HEK293 (cell line): ENCODE results near the gene DDX53.

Source experiments
- CTCF ChIA-PET: fragments of 350-600 bp; formaldehyde crosslinking; extraction: SDS; loops from one replicate; lab custom pipeline; 2021; ENCODE audit warnings: antibody characterized with exemption; lab: Yijun Ruan, JAX
- POLR2A ChIA-PET: fragments of 300-600 bp; formaldehyde crosslinking; extraction: SDS; loops from one replicate; lab custom pipeline; 2020; ENCODE audit warnings: antibody characterized with exemption, inconsistent platforms; lab: Yijun Ruan, JAX
- H3K27ac ChIP-seq: fragments of 200-500 bp; sonication (Bioruptor generic); 2 replicates; pipeline ENCODE4 v1.5.1; 2014; ENCODE audit warnings: low read depth, low read length, control low read depth, inconsistent platforms; ENCODE audit errors: extremely low read depth
- H3K36me3 ChIP-seq, 2 experiments: fragments of 200-500 bp in 1 of 2; sonication (Bioruptor generic) in 1 of 2; 1 replicate in 1 of 2; 2 replicates in 1 of 2; pipeline ENCODE4 v1.5.1; 2014 to 2017; ENCODE audit warnings: inconsistent platforms in 2 of 2, low read length in 2 of 2; ENCODE audit not compliant: control insufficient read depth in 2 of 2, insufficient read depth in 1 of 2
- H3K4me1 ChIP-seq: fragments of 200-500 bp; sonication (Bioruptor generic); 2 replicates; pipeline ENCODE4 v1.5.1; 2014; ENCODE audit warnings: mild to moderate bottlenecking, low read length, inconsistent platforms; ENCODE audit not compliant: control insufficient read depth, insufficient read depth
- H3K4me3 ChIP-seq: 2 replicates; pipeline ENCODE4 v1.5.1; 2011; ENCODE audit warnings: low read depth, mild to moderate bottlenecking, control low read depth, low read length, moderate library complexity
- H3K9me3 ChIP-seq: fragments of 200-500 bp; sonication (Bioruptor generic); 2 replicates; pipeline ENCODE4 v1.5.1; 2014; ENCODE audit warnings: low read depth, low read length, inconsistent platforms; ENCODE audit not compliant: control insufficient read depth, insufficient read depth
- BCL11B ChIP-seq: fragments of 450-650 bp; formaldehyde crosslinking; IDR thresholded peaks from 2 replicates; pipeline ENCODE4 v1.5.1; 2016; ENCODE audit warnings: low read depth, missing biosample characterization, missing genetic modification characterization
- FEZF1 ChIP-seq: fragments of 450-650 bp; formaldehyde crosslinking; IDR thresholded peaks from 2 replicates; pipeline ENCODE4 v1.5.1; 2016; ENCODE audit warnings: missing biosample characterization, missing genetic modification characterization
- GLI4 ChIP-seq: fragments of 450-650 bp; formaldehyde crosslinking; IDR thresholded peaks from 2 replicates; pipeline ENCODE4 v1.5.1; 2016; ENCODE audit warnings: missing biosample characterization, missing genetic modification characterization
- KLF7 ChIP-seq: fragments of 450-650 bp; formaldehyde crosslinking; IDR thresholded peaks from 2 replicates; pipeline ENCODE4 v1.5.1; 2016; ENCODE audit warnings: missing biosample characterization, missing genetic modification characterization, borderline replicate concordance
- REPIN1 ChIP-seq: fragments of 450-650 bp; formaldehyde crosslinking; IDR thresholded peaks from 2 replicates; pipeline ENCODE4 v1.5.1; 2017; ENCODE audit warnings: missing biosample characterization, missing genetic modification characterization, low read depth
- TRIM28 ChIP-seq: IDR thresholded peaks from 2 replicates; pipeline ENCODE4 v1.6.1; 2011; ENCODE audit warnings: low read length, control low read depth, borderline replicate concordance
- WT1 ChIP-seq: fragments of 450-650 bp; formaldehyde crosslinking; IDR thresholded peaks from 2 replicates; pipeline ENCODE4 v1.5.1; 2016; ENCODE audit warnings: missing biosample characterization, missing genetic modification characterization
- ZBTB1 ChIP-seq: fragments of 450-650 bp; formaldehyde crosslinking; IDR thresholded peaks from 2 replicates; pipeline ENCODE4 v1.5.1; 2016; ENCODE audit warnings: missing biosample characterization, missing genetic modification characterization
- ZBTB17 ChIP-seq: fragments of 450-650 bp; formaldehyde crosslinking; IDR thresholded peaks from 2 replicates; pipeline ENCODE4 v1.5.1; 2016; ENCODE audit warnings: missing biosample characterization, missing genetic modification characterization
- ZBTB21 ChIP-seq: fragments of 450-650 bp; formaldehyde crosslinking; IDR thresholded peaks from 2 replicates; pipeline ENCODE4 v1.5.1; 2017; ENCODE audit warnings: missing biosample characterization, missing genetic modification characterization
- ZEB2 ChIP-seq: fragments of 450-650 bp; formaldehyde crosslinking; IDR thresholded peaks from 2 replicates; pipeline ENCODE4 v1.5.1; 2016; ENCODE audit warnings: missing biosample characterization, missing genetic modification characterization
- ZNF140 ChIP-seq: fragments of 450-650 bp; formaldehyde crosslinking; IDR thresholded peaks from 2 replicates; pipeline ENCODE4 v1.5.1; 2016; ENCODE audit warnings: missing biosample characterization, missing genetic modification characterization
- ZNF16 ChIP-seq: fragments of 450-650 bp; formaldehyde crosslinking; IDR thresholded peaks from 2 replicates; pipeline ENCODE4 v1.5.1; 2016; ENCODE audit warnings: low read depth, missing biosample characterization, missing genetic modification characterization
- ZNF311 ChIP-seq: fragments of 450-650 bp; formaldehyde crosslinking; IDR thresholded peaks from 2 replicates; pipeline ENCODE4 v1.5.1; 2017; ENCODE audit warnings: missing biosample characterization, missing genetic modification characterization, borderline replicate concordance
- ZNF530 ChIP-seq: fragments of 450-650 bp; formaldehyde crosslinking; IDR thresholded peaks from 2 replicates; pipeline ENCODE4 v1.5.1; 2016; ENCODE audit warnings: low read depth, missing biosample characterization, missing genetic modification characterization
- ZNF544 ChIP-seq: fragments of 450-650 bp; formaldehyde crosslinking; IDR thresholded peaks from 2 replicates; pipeline ENCODE4 v1.5.0; 2017; ENCODE audit warnings: missing biosample characterization, missing genetic modification characterization
- ZNF571 ChIP-seq: fragments of 450-650 bp; formaldehyde crosslinking; IDR thresholded peaks from 2 replicates; pipeline ENCODE4 v1.5.0; 2017; ENCODE audit warnings: missing biosample characterization, missing genetic modification characterization
- ZNF596 ChIP-seq: fragments of 450-650 bp; IDR thresholded peaks from 2 replicates; pipeline ENCODE4 v1.5.0; 2018; ENCODE audit warnings: missing biosample characterization, mild to moderate bottlenecking, missing genetic modification characterization, moderate library complexity
- ZNF623 ChIP-seq: fragments of 450-650 bp; formaldehyde crosslinking; IDR thresholded peaks from 2 replicates; pipeline ENCODE4 v1.5.1; 2016; ENCODE audit warnings: missing biosample characterization, missing genetic modification characterization
- ZNF658 ChIP-seq: fragments of 450-650 bp; formaldehyde crosslinking; IDR thresholded peaks from 2 replicates; pipeline ENCODE4; 2016; ENCODE audit warnings: missing biosample characterization, missing genetic modification characterization
- ZNF670 ChIP-seq: fragments of 450-650 bp; formaldehyde crosslinking; IDR thresholded peaks from 2 replicates; pipeline ENCODE4 v1.5.1; 2016; ENCODE audit warnings: missing biosample characterization, missing genetic modification characterization, low read depth
- ZNF701 ChIP-seq: fragments of 450-650 bp; formaldehyde crosslinking; IDR thresholded peaks from 2 replicates; pipeline ENCODE4 v1.5.1; 2016; ENCODE audit warnings: missing biosample characterization, missing genetic modification characterization
- ZNF776 ChIP-seq: fragments of 450-650 bp; formaldehyde crosslinking; IDR thresholded peaks from 2 replicates; pipeline ENCODE4 v1.5.0; 2017; ENCODE audit warnings: missing biosample characterization, missing genetic modification characterization, borderline replicate concordance
- TF ChIP-seq, protein P1 (sequence below): fragments of 450-650 bp; formaldehyde crosslinking; IDR thresholded peaks from 2 replicates; pipeline ENCODE4 v1.5.1; 2016; ENCODE audit warnings: missing biosample characterization, missing genetic modification characterization
- TF ChIP-seq, protein P2 (sequence below): fragments of 450-650 bp; formaldehyde crosslinking; IDR thresholded peaks from 2 replicates; pipeline ENCODE4 v1.5.1; 2017; ENCODE audit warnings: missing biosample characterization, missing genetic modification characterization
- TF ChIP-seq, protein P3 (sequence below): fragments of 450-650 bp; formaldehyde crosslinking; IDR thresholded peaks from 2 replicates; pipeline ENCODE4 v1.5.1; 2016; ENCODE audit warnings: missing biosample characterization, missing genetic modification characterization

The DDX53 gene

DNA sequence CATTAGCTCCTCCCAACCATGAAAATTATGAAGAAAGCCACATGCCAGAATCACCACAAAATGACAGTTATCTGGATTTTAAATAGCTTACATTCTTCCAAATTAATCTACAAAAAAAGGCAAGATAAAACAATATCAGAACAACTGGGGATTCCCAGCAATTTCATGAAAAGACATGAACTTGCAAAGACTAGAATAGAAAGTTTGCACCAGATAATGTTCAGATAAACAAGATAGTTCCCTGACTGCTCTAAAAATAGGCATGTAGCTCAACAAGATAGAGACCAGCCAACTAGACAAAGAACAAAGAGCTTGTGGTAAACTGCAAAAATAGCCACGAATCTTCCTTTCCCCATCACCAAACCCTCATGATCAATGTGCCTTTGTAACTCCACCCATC, 30.3 kb upstream of the DDX53 start:
- TF ChIP-seq ZBTB17 (tag by site-specific recombination): no peak
- no peak for TF ChIP-seq ZNF670
- no peak for TF ChIP-seq ZNF140 (tag by site-specific recombination)
- no peak for TF ChIP-seq ZNF776 (tag by site-specific recombination)
- no peak for TF ChIP-seq GLI4 (tag by site-specific recombination)
- TF ChIP-seq, protein P1, sequence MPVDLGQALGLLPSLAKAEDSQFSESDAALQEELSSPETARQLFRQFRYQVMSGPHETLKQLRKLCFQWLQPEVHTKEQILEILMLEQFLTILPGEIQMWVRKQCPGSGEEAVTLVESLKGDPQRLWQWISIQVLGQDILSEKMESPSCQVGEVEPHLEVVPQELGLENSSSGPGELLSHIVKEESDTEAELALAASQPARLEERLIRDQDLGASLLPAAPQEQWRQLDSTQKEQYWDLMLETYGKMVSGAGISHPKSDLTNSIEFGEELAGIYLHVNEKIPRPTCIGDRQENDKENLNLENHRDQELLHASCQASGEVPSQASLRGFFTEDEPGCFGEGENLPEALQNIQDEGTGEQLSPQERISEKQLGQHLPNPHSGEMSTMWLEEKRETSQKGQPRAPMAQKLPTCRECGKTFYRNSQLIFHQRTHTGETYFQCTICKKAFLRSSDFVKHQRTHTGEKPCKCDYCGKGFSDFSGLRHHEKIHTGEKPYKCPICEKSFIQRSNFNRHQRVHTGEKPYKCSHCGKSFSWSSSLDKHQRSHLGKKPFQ (tag by site-specific recombination): no peak
- TF ChIP-seq ZNF571 (tag by site-specific recombination): no peak
- TF ChIP-seq WT1 (tag by site-specific recombination): no peak
- ChIA-PET CTCF (no interaction called here), POLR2A (no interaction called here)
- no peaks in the 10 kb centered on the region for H3K36me3 ChIP-seq
- no peaks in the 10 kb centered on the region for H3K9me3 ChIP-seq
- H3K4me1 ChIP-seq: no peaks in the 10 kb centered on the region
- H3K27ac ChIP-seq: no peak overlapping the region
- no peak overlapping the region for H3K4me3 ChIP-seq

DNA sequence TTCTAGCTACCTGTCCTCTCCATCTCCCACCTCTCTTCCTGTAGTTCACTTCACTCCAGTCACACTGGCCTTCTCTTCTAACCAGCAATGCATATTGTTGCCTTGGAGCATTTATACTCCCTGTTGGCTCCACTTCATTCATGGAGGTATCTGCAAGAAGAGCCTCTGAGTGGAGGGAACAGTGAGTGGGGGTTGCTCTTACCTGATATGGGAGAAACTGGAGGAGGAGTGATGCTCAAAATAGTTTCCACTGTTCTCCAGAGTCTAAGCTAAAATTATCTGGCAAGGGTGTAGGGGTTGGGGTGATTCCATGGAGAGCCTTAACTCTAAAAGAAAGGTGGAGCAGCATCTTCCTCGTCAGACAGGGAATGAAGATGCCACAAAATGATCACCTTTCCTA, 28.9 kb upstream of the DDX53 start:
- H3K36me3 ChIP-seq: no peaks in the 10 kb centered on the region
- no peaks in the 10 kb centered on the region for H3K4me1 ChIP-seq
- H3K4me3 ChIP-seq: no peak overlapping the region
- POLR2A ChIA-PET: no interaction called here
- TF ChIP-seq TRIM28 (no peak), ZNF658 (no peak), BCL11B (no peak), FEZF1 (tag by site-specific recombination) (no peak)
- TF ChIP-seq, protein P2, sequence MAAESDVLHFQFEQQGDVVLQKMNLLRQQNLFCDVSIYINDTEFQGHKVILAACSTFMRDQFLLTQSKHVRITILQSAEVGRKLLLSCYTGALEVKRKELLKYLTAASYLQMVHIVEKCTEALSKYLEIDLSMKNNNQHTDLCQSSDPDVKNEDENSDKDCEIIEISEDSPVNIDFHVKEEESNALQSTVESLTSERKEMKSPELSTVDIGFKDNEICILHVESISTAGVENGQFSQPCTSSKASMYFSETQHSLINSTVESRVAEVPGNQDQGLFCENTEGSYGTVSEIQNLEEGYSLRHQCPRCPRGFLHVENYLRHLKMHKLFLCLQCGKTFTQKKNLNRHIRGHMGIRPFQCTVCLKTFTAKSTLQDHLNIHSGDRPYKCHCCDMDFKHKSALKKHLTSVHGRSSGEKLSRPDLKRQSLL: no peak
- no peaks in the 10 kb centered on the region for H3K9me3 ChIP-seq
- CTCF ChIA-PET: no interaction called here
- H3K27ac ChIP-seq: no peak overlapping the region

DNA sequence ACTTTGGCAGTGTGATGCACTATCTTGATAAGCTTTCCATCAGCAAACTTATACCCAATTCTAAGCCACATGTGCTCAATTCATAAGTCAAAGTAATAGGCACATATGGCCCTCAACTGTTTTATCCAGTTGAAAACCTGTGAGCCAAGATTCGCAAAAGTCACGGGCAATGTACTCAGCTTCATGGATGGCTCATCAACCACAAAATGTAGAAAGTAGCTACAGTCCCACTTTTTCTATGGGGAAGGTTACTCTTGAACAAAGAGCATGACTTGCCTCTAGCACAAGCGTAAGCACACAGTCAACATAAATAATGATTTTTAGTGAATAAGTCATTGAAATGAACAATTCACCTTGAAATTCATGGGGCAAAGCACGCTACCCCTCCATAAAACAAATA, 25.1 kb upstream of the DDX53 start:
- Histone ChIP-seq H3K4me1 (no peaks in the 10 kb centered on the region), H3K36me3 (no peaks in the 10 kb centered on the region), H3K4me3 (no peak overlapping the region), H3K27ac (no peak overlapping the region), H3K9me3 (no peaks in the 10 kb centered on the region)
- ChIA-PET CTCF (no interaction called here), POLR2A (no interaction called here)
- TF ChIP-seq ZNF596 (tag by site-specific recombination): no peak
- TF ChIP-seq KLF7 (tag by site-specific recombination): no peak
- TF ChIP-seq ZEB2: no peak
- no peak for TF ChIP-seq ZNF623 (tag by site-specific recombination)
- TF ChIP-seq, protein P3, sequence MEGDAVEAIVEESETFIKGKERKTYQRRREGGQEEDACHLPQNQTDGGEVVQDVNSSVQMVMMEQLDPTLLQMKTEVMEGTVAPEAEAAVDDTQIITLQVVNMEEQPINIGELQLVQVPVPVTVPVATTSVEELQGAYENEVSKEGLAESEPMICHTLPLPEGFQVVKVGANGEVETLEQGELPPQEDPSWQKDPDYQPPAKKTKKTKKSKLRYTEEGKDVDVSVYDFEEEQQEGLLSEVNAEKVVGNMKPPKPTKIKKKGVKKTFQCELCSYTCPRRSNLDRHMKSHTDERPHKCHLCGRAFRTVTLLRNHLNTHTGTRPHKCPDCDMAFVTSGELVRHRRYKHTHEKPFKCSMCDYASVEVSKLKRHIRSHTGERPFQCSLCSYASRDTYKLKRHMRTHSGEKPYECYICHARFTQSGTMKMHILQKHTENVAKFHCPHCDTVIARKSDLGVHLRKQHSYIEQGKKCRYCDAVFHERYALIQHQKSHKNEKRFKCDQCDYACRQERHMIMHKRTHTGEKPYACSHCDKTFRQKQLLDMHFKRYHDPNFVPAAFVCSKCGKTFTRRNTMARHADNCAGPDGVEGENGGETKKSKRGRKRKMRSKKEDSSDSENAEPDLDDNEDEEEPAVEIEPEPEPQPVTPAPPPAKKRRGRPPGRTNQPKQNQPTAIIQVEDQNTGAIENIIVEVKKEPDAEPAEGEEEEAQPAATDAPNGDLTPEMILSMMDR (tag by site-specific recombination): no peak
- no peak for TF ChIP-seq ZNF701 (tag by site-specific recombination)
- TF ChIP-seq ZNF311 (tag by site-specific recombination): no peak
- no peak for TF ChIP-seq ZBTB1 (tag by site-specific recombination)
- no peak for TF ChIP-seq ZNF544 (tag by site-specific recombination)
- TF ChIP-seq ZNF530: no peak
- TF ChIP-seq ZNF16 (tag by site-specific recombination): no peak
- no peak for TF ChIP-seq ZBTB21
- no peak for TF ChIP-seq REPIN1 (tag by site-specific recombination)
